Astrocyte of the spinal cord (primary cell): ENCODE measurements around the gene ZBTB1.
"Not testable (repeated sequence)": the region's sequence is repeated elsewhere in the genome, so short reads cannot be mapped to it uniquely, and the experiment has no call there.

Experiments
- DNase-seq: peaks from one replicate; pipeline ENCODE4 v3.0.0; 2011; ENCODE audit warnings: low read depth, low spot score
- H3K4me3 ChIP-seq: 2 replicates; pipeline ENCODE4 v1.5.1; 2011; ENCODE audit warnings: low read depth, mild to moderate bottlenecking, low read length, moderate library complexity
- CTCF ChIP-seq: IDR thresholded peaks from 2 replicates; pipeline ENCODE4 v1.5.1; 2012; ENCODE audit warnings: low read depth, mild to moderate bottlenecking, low read length, inconsistent platforms
- in situ Hi-C: cut with HindIII; loops from 2 replicates; pipeline ENCODE4 v1.10.0; 2017; ENCODE audit warnings: low sequenced_read_pairs

The ZBTB1 gene

GRCh38 chr14:64549016-64549415, 44.4 kb downstream of the ZBTB1 start:
- in situ Hi-C loops, result no loop called here
- no peak for DNase-seq
- TF ChIP-seq CTCF, result no peak
- no peak overlapping the region for H3K4me3 ChIP-seq

GRCh38 chr14:64549791-64550620, 45.4 kb downstream of the ZBTB1 start, which contains the start of gene PPP1R36:
PPP1R36 (plus strand) TSS chr14:64549961; CDS start chr14:64549998, 37 bp downstream.
- peak within 1 kb of the TSS; percentile 26 for H3K4me3 ChIP-seq
- TF ChIP-seq CTCF, result no peak
- in situ Hi-C loops, result no loop called here
- DNase-seq, result no peak

- no peak overlapping the region for H3K4me3 ChIP-seq
- in situ Hi-C loops, result no loop called here
- DNase-seq, result no peak
- no peak for TF ChIP-seq CTCF
These were observed 46.2 kb downstream of the ZBTB1 start for GRCh38 chr14:64550621-64551333.

GRCh38 chr14:64554556-64554955, 50.0 kb downstream of the ZBTB1 start:
- no peak for TF ChIP-seq CTCF
- no peak for DNase-seq
- no peak overlapping the region for H3K4me3 ChIP-seq
- in situ Hi-C loops, result no loop called here

DNA sequence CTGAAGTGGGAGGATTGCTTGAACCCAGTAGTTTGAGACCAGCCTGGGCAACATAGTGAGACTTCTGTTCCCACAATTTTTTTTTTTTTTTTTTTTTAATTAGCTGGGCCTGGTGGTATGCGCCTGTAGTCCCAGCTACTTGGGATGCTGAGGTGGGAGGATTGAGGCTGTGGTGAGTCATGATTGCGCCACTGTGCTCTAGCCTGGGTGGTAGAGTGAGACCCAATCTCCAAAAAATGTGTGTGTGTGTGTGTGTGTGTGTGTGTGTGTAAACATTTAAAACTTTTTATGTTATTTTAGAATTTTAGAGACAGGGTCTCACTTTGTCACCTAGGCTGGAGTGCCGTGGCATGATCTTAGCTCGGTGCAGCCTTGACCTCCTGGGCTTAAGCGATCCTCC, 52.0 kb downstream of the ZBTB1 start:
- in situ Hi-C loops, result no loop called here
- H3K4me3 ChIP-seq, result no peak overlapping the region
- DNase-seq, result no peak
- no peak for TF ChIP-seq CTCF

DNA sequence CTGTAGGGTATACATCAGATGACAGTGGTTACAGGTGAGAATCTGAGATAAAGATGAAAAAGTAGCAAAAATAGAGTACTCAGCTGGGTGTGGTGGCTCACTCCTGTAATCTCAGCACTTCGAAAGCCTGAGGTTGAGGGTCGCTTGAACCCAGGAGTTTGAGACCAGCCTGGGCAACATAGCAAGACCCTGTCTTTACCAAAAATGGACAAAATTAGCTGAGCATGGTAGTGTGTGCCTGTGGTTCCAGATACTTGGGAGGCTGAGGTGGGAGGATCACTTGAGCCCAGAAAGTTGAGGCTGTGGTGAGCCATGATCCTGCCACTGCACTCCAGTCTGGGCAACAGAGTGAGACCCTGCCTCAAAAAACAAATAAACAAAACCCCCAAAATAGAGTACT, 53.6 kb downstream of the ZBTB1 start:
- in situ Hi-C loops, DNase-seq, H3K4me3 ChIP-seq: not testable (repeated sequence)

GRCh38 chr14:64561631-64562030, 57.1 kb downstream of the ZBTB1 start:
- DNase-seq, result no peak
- TF ChIP-seq CTCF, result no peak
- in situ Hi-C loops, result no loop called here
- no peak overlapping the region for H3K4me3 ChIP-seq
